DND-41 (cell line): Measurements from ENCODE around the gene OLFM3.

Experiments
- EZH2 ChIP-seq: IDR thresholded peaks from 3 replicates; pipeline ENCODE4 v1.6.1; 2012; ENCODE audit warnings: borderline replicate concordance, low read depth, mild to moderate bottlenecking, moderate library complexity, low read length, inconsistent platforms; ENCODE audit not compliant: severe bottlenecking
- TF ChIP-seq, protein P1 (sequence below): IDR thresholded peaks from 2 replicates; pipeline ENCODE4 v1.5.1; 2012; ENCODE audit warnings: borderline replicate concordance, low read length, moderate library complexity, mild to moderate bottlenecking; ENCODE audit not compliant: poor library complexity, severe bottlenecking; ENCODE audit errors: extremely low read depth

DNA sequence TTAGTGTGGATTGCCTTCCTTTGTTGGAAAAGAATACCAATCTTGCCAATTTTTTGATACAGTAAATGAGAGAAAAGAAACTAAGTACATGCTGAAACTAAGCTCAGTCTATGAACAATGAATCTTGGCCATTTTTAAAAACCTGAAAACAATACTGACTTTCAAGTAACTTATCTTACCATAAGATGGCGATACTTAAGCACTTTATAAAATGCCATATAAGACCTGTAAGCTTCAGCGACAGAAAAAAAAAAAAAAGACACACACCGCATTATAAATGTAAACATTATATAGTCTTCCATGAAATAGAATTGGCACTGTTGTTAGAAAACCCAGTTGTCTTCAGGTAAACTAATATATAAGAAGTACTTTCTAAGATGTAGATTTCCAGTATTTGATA, 3.0 kb downstream of the OLFM3 start:
- TF ChIP-seq, protein P1, sequence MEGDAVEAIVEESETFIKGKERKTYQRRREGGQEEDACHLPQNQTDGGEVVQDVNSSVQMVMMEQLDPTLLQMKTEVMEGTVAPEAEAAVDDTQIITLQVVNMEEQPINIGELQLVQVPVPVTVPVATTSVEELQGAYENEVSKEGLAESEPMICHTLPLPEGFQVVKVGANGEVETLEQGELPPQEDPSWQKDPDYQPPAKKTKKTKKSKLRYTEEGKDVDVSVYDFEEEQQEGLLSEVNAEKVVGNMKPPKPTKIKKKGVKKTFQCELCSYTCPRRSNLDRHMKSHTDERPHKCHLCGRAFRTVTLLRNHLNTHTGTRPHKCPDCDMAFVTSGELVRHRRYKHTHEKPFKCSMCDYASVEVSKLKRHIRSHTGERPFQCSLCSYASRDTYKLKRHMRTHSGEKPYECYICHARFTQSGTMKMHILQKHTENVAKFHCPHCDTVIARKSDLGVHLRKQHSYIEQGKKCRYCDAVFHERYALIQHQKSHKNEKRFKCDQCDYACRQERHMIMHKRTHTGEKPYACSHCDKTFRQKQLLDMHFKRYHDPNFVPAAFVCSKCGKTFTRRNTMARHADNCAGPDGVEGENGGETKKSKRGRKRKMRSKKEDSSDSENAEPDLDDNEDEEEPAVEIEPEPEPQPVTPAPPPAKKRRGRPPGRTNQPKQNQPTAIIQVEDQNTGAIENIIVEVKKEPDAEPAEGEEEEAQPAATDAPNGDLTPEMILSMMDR = peak; percentile 22
- no peak for TF ChIP-seq EZH2
